PC-9 (cell line): ENCODE data around the gene HHIPL1. TPM values are rescaled to one million over a fixed set of nuclear protein-coding genes. Genes with fewer than 3 reads are reported as not detected.

Experiments used
- BruUV-seq: library from RNA; stranded (reverse); fragments of 400-500 nt; replicated peaks from 2 replicates; lab custom pipeline; 2021; lab: Mats Ljungman, UMichigan
- CTCF ChIA-PET: fragments of 300-600 bp; sonication (Branson Sonifier 250); formaldehyde crosslinking; loops from one replicate; lab custom pipeline; 2022; ENCODE audit warnings: antibody characterized with exemption; lab: Charles Lee
- POLR2A ChIA-PET: fragments of 300-600 bp; sonication (Branson Sonifier 250); formaldehyde crosslinking; loops from one replicate; lab custom pipeline; 2022; ENCODE audit warnings: antibody characterized with exemption; ENCODE audit not compliant: unreplicated experiment; lab: Charles Lee
- DNase-seq, 2 experiments: peaks; one replicate each; pipeline versions ENCODE4 v3.0.0 to v3.0.0-alpha.2; 2015 to 2022; ENCODE audit warnings: mixed read lengths in 1 of 2
- H2AFZ ChIP-seq: fragments of 200-600 bp; sonication (generic); 2 replicates; pipeline ENCODE4 v1.8.1; 2017; ENCODE audit warnings: antibody characterized with exemption
- H3F3A ChIP-seq: fragments of 200-600 bp; sonication (generic); 2 replicates; pipeline ENCODE4 v1.8.1; 2017; ENCODE audit warnings: antibody characterized with exemption, mild to moderate bottlenecking, low read depth; ENCODE audit not compliant: insufficient read depth
- H3K27ac ChIP-seq: fragments of 200-600 bp; sonication (generic); 2 replicates; pipeline ENCODE4 v1.6.1; 2016; ENCODE audit warnings: mixed run types
- H3K27me3 ChIP-seq: fragments of 200-600 bp; sonication (generic); 2 replicates; pipeline ENCODE4 v1.6.1; 2016; ENCODE audit warnings: low read depth, mixed run types; ENCODE audit not compliant: insufficient read depth
- H3K36me3 ChIP-seq: fragments of 200-600 bp; sonication (generic); 2 replicates; pipeline ENCODE4 v1.6.1; 2016; ENCODE audit warnings: low read depth, mixed run types
- H3K4me1 ChIP-seq: fragments of 200-600 bp; sonication (generic); replicated peaks from 2 replicates; pipeline ENCODE4 v1.6.1; 2016; ENCODE audit warnings: mixed run types; ENCODE audit not compliant: insufficient read depth
- H3K4me2 ChIP-seq: fragments of 200-600 bp; sonication (generic); 2 replicates; pipeline ENCODE4 v1.6.1; 2017; ENCODE audit warnings: mixed run types
- H3K4me3 ChIP-seq: fragments of 200-600 bp; sonication (generic); 2 replicates; pipeline ENCODE4 v1.6.1; 2016; ENCODE audit warnings: mixed run types
- H3K79me2 ChIP-seq: fragments of 200-600 bp; sonication (generic); 2 replicates; pipeline ENCODE4 v1.6.1; 2017; ENCODE audit warnings: low read depth, mixed run types
- H3K9me2 ChIP-seq: fragments of 200-600 bp; sonication (generic); 2 replicates; pipeline ENCODE4 v1.8.1; 2017; ENCODE audit warnings: mild to moderate bottlenecking; ENCODE audit not compliant: insufficient read depth
- H3K9me3 ChIP-seq: fragments of 200-600 bp; sonication (generic); 2 replicates; pipeline ENCODE4 v1.8.1; 2016; ENCODE audit warnings: low read depth; ENCODE audit not compliant: insufficient read depth
- H4K20me1 ChIP-seq: fragments of 200-600 bp; sonication (generic); 2 replicates; pipeline ENCODE4 v1.8.1; 2017; ENCODE audit not compliant: insufficient read depth
- EZH2 ChIP-seq: fragments of 200-600 bp; sonication (generic); IDR thresholded peaks from 2 replicates; pipeline ENCODE4 v1.8.0; 2017; ENCODE audit warnings: antibody characterized with exemption, low read depth
- intact Hi-C: fragments of 100-400 bp; cut with micrococcal nuclease; formaldehyde crosslinking; loops from one replicate; pipeline ENCODE4 v1.10.0; 2022; ENCODE audit not compliant: unreplicated experiment
- total RNA-seq: library from RNA; stranded (reverse); gene quantifications from 2 replicates; pipeline ENCODE4 v1.2.3, GENCODE V29; 2021
- TF ChIP-seq, protein P1 (sequence below): fragments of 200-600 bp; sonication (generic); conservative IDR thresholded peaks from 2 replicates; pipeline ENCODE4 v1.6.1; 2017; ENCODE audit warnings: mixed run types, antibody characterized with exemption, mild to moderate bottlenecking, moderate library complexity

Gene HHIPL1
- total RNA-seq, 1 experiment from 2014 or later, result 0.28 TPM

GRCh38 chr14:99716091-99716849 lies 71.3 kb downstream of the HHIPL1 start:
- Histone ChIP-seq H3K4me1 (no peaks in the 10 kb centered on the region), H2AFZ (no peak overlapping the region), H3K27me3 (peaks cover 26% of the 10 kb centered on the region), H3K79me2 (no peaks in the 10 kb centered on the region), H3K4me3 (no peak overlapping the region), H3K27ac (no peak overlapping the region), H3K36me3 (no peaks in the 10 kb centered on the region), H3K9me2 (no peaks in the 10 kb centered on the region), H3F3A (no peaks in the 10 kb centered on the region), H4K20me1 (no peaks in the 10 kb centered on the region), H3K9me3 (no peaks in the 10 kb centered on the region), H3K4me2 (no peak overlapping the region)
- CTCF ChIA-PET, result no interaction called here
- TF ChIP-seq, protein P1, sequence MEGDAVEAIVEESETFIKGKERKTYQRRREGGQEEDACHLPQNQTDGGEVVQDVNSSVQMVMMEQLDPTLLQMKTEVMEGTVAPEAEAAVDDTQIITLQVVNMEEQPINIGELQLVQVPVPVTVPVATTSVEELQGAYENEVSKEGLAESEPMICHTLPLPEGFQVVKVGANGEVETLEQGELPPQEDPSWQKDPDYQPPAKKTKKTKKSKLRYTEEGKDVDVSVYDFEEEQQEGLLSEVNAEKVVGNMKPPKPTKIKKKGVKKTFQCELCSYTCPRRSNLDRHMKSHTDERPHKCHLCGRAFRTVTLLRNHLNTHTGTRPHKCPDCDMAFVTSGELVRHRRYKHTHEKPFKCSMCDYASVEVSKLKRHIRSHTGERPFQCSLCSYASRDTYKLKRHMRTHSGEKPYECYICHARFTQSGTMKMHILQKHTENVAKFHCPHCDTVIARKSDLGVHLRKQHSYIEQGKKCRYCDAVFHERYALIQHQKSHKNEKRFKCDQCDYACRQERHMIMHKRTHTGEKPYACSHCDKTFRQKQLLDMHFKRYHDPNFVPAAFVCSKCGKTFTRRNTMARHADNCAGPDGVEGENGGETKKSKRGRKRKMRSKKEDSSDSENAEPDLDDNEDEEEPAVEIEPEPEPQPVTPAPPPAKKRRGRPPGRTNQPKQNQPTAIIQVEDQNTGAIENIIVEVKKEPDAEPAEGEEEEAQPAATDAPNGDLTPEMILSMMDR, result no peak
- TF ChIP-seq EZH2, result no peak
- DNase-seq, result no peak
- intact Hi-C loops, result no loop called here
- BruUV-seq, result no TSS peak
- POLR2A ChIA-PET, result no interaction called here

DNA sequence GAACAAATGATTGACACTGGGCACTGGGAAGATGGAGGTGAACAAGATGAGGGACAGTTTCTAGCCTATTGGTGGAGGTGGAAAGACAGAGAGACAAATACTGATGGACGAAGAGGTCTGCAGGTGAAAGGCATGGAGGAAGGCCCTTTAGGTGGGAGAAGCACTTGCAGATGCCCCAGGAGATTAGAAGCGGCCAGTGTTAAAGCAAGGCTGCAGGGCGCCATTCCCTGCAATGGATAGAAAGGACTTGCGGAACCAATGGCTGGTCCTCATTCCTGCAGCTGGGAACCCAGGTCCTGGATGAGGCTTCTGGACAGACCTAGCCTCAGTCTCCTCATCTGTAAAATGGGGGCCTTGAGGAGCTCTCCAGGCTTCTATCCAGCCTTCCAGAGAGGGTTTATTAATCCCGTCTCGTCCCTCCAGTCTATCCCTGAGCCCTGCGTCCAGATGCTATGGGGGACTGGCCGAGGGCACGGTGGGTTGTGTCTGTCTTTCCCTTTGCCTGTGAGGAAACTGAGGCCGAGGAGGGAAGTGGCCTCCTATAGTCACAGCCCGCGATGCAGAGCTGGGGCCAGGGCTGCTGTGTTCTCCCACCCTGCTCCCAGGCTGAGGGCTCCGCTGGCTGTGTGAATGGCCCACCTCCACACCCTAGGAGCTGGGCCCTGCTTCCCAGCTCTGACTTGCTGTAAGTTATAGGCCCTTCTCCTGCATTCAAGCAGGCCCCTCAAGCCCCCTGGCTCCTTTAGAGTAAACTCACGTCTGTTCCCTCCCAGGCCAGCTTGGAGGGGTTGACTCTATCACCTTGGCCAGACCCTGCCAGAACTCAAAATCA lies 72.1 kb downstream of the HHIPL1 start:
- H3K79me2 ChIP-seq, result no peaks in the 10 kb centered on the region
- H3K9me2 ChIP-seq, result no peaks in the 10 kb centered on the region
- DNase-seq, result no peak
- H3K36me3 ChIP-seq, result no peaks in the 10 kb centered on the region
- ChIA-PET CTCF (no interaction called here), POLR2A (no interaction called here)
- H4K20me1 ChIP-seq, result no peaks in the 10 kb centered on the region
- no peak overlapping the region for H3K4me3 ChIP-seq
- no peak overlapping the region for H3K27ac ChIP-seq
- H3K4me2 ChIP-seq, result no peak overlapping the region
- TF ChIP-seq EZH2, result no peak
- TF ChIP-seq, protein P1, result no peak
- no peaks in the 10 kb centered on the region for H3F3A ChIP-seq
- no peaks in the 10 kb centered on the region for H3K4me1 ChIP-seq
- no peak overlapping the region for H2AFZ ChIP-seq
- no peaks in the 10 kb centered on the region for H3K9me3 ChIP-seq
- peaks cover 21% of the 10 kb centered on the region; the same call in 1 of the 2 replicates for H3K27me3 ChIP-seq
- intact Hi-C loops, result no loop called here
- BruUV-seq, result no TSS peak

DNA sequence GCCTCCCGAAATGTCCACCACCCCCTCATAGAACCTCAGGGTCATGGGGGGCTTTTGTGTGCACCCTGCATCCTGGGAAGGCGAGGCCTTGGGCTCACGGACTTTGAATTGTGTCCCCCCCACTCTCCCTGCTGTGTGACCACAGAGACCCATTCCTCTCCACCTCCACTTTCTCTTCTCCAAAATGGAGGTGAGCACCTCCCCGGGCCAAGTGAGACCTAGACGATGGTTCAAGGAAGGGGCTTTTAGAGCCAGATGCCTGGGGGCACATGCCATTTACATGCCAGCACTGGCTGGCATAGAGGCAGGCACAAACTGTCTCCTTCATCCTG lies 72.7 kb downstream of the HHIPL1 start:
- no peaks in the 10 kb centered on the region for H3F3A ChIP-seq
- no peaks in the 10 kb centered on the region for H3K36me3 ChIP-seq
- no peaks in the 10 kb centered on the region for H3K79me2 ChIP-seq
- H3K4me2 ChIP-seq, result no peak overlapping the region
- ChIA-PET POLR2A (no interaction called here), CTCF (no interaction called here)
- no peak overlapping the region for H2AFZ ChIP-seq
- H3K9me3 ChIP-seq, result no peaks in the 10 kb centered on the region
- no peak overlapping the region for H3K4me3 ChIP-seq
- H4K20me1 ChIP-seq, result no peaks in the 10 kb centered on the region
- peaks cover 21% of the 10 kb centered on the region; the same call in 1 of the 2 replicates for H3K27me3 ChIP-seq
- no peaks in the 10 kb centered on the region for H3K9me2 ChIP-seq
- intact Hi-C loops, result no loop called here
- BruUV-seq, result no TSS peak
- H3K4me1 ChIP-seq, result no peaks in the 10 kb centered on the region
- no peak overlapping the region for H3K27ac ChIP-seq
- TF ChIP-seq EZH2, result no peak
- TF ChIP-seq, protein P1, result no peak
- no peak for DNase-seq
